ENCODE measurements around the gene NBPF6. TPM values are rescaled to one million over a fixed set of nuclear protein-coding genes. Genes with fewer than 3 reads are reported as not detected.

NBPF6 gene
- total RNA-seq, 1 experiment from 2014 or later = not detected

GRCh38 chr1:108512239-108513043 is 62.3 kb downstream of the NBPF6 start:
- H3K9me3 Mint-ChIP-seq = peaks cover 3 to 6% of the 10 kb centered on the region in 2 experiments; a peak in 3 of 5 replicates
- no peak for DNase-seq
- no peaks in the 10 kb centered on the region for H3K4me1 ChIP-seq (ENCODE audit: insufficient read depth, low read length)
- H3T11ph ChIP-seq (ENCODE audit: low read length) = no peak overlapping the region
- no peak overlapping the region for H3K4me2 ChIP-seq (ENCODE audit: insufficient read depth, insufficient read length, low read length)
- H3K79me2 ChIP-seq (ENCODE audit: insufficient read depth, low read length) = no peaks in the 10 kb centered on the region
- no peak overlapping the region for H2BK120ac ChIP-seq (ENCODE audit: low read depth, low read length, poor library complexity, severe bottlenecking)
- H3K27me3 Mint-ChIP-seq (ENCODE audit: low read depth) = no peaks in the 10 kb centered on the region
- H3K14ac ChIP-seq (ENCODE audit: insufficient read depth, low read length) = no peak overlapping the region
- H2BK15ac ChIP-seq (ENCODE audit: low read depth, low read length) = no peak overlapping the region
- no peaks in the 10 kb centered on the region for H3K27me3 ChIP-seq (ENCODE audit: insufficient read depth, low read length)
- H3K23ac ChIP-seq (ENCODE audit: insufficient read length, low read depth, low read length) = no peak overlapping the region
- no peak overlapping the region for H2BK5ac ChIP-seq (ENCODE audit: insufficient read length, low read length)
- no peak overlapping the region for H3K4me3 Mint-ChIP-seq
- no peak overlapping the region for H4K5ac ChIP-seq (ENCODE audit: insufficient read length, low read depth, low read length)
- no peaks in the 10 kb centered on the region for H4K20me1 ChIP-seq (ENCODE audit: control insufficient read depth, insufficient read depth, insufficient read length)
- H3K4ac ChIP-seq (ENCODE audit: low read depth, low read length) = no peak overlapping the region
- H3K18ac ChIP-seq (ENCODE audit: insufficient read length, low read depth, low read length) = no peak overlapping the region
- H3K9me3 ChIP-seq (ENCODE audit: control insufficient read depth, low read depth, low read length) = no peaks in the 10 kb centered on the region
- no peak overlapping the region for H4K8ac ChIP-seq (replicated peaks; ENCODE audit: insufficient read length, low read depth, low read length)
- no peak overlapping the region for H2BK12ac ChIP-seq (ENCODE audit: insufficient read length, low read depth, low read length)
- no peak overlapping the region for H3K9ac ChIP-seq (ENCODE audit: extremely low read depth, insufficient read length, low read length)
- H2AK5ac ChIP-seq (ENCODE audit: insufficient read length, low read length) = no peak overlapping the region
- peaks cover 0 to 3% of the 10 kb centered on the region in 2 experiments; a peak in 2 of 4 replicates for H3K4me1 Mint-ChIP-seq
- no peak overlapping the region for H2BK20ac ChIP-seq (ENCODE audit: low read depth, low read length, poor library complexity, severe bottlenecking)
- no peaks in the 10 kb centered on the region for H3K23me2 ChIP-seq (ENCODE audit: insufficient read length, low read depth, low read length, poor library complexity, severe bottlenecking)
- peak; percentile 92 for TF ChIP-seq CTCF (conservative IDR thresholded peaks at IDR 0.05)
- no CpG with 5 or more reads among the region's 6 CpGs for WGBS (ENCODE audit: extremely low coverage, insufficient read length, low lambda C conversion rate)
- no peak overlapping the region for H2AFZ ChIP-seq (ENCODE audit: low read length)
- no peak overlapping the region for H3K27ac Mint-ChIP-seq
- H3K56ac ChIP-seq (ENCODE audit: insufficient read length, low read depth, low read length) = no peak overlapping the region
- no peak overlapping the region for H3K27ac ChIP-seq (ENCODE audit: insufficient read length, low read depth, low read length)
- peaks cover 0 to 5% (median 0%) of the 10 kb centered on the region in 3 experiments; a peak in 2 of 7 replicates for H3K36me3 Mint-ChIP-seq (ENCODE audit: insufficient read depth in 1 of 3, low read depth in 3 of 3)
- H4K91ac ChIP-seq (ENCODE audit: insufficient read length, low read depth, low read length) = no peak overlapping the region
- no peaks in the 10 kb centered on the region for H3K79me1 ChIP-seq (ENCODE audit: insufficient read depth, low read depth, low read length, poor library complexity, severe bottlenecking)
